ENCODE data around the gene FMN2. TPM values are rescaled to one million over a fixed set of nuclear protein-coding genes. Genes with fewer than 3 reads are reported as not detected.

FMN2 gene
- total RNA-seq, 2 experiments from 2014 or later: not detected

DNA sequence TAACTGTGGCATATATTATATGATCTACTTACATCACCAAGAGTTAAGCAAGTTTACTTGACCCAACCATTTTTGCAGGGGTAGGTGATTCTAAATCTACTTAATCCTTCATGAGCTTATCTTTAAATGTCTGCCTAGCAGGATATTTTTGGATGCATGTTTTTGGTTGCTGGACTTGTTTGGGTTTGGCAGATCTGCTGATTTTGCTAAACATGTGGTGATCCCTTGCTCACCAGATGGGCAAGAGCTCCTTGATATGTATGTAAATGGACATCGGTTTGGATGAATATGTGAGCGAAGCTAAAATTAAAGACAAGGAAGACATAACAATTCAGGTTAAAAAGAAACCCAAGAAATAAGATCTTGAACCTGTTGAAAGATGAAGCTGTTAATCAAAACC, 36.7 kb downstream of the FMN2 start:
- Mint-ChIP-seq H3K9me3 (no peaks in the 10 kb centered on the region), H3K27ac (no peak overlapping the region), H3K4me3 (no peak overlapping the region), H3K27me3 (no peaks in the 10 kb centered on the region), H3K4me1 (no peaks in the 10 kb centered on the region), H3K36me3 (ENCODE audit: low read depth) (no peaks in the 10 kb centered on the region)
- no peak for DNase-seq
- CTCF ChIA-PET: no interaction called here
- POLR2A ChIA-PET: no interaction called here

DNA sequence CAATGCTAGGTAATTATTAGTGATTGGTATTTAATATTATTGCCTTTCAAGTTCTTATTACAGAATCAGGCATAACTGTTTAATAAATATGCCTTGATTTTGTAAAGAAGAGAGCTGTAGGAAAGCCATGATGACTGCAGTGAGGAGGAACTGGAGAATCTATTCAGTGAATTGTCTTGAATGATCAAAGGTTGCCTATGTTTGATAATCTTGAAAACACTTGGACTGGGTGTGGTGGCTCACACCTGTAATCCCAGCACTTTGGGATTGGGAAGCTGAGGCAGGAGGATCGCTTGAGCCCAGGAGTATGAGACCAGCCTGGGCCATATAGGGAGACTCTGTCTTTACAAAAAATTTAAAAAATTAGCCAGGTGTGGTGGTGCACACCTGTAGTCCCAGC, 42.4 kb downstream of the FMN2 start:
- no peak for DNase-seq
- no peaks in the 10 kb centered on the region for H3K27me3 Mint-ChIP-seq
- no peaks in the 10 kb centered on the region for H3K9me3 Mint-ChIP-seq
- no peak overlapping the region for H3K4me3 Mint-ChIP-seq
- ChIA-PET POLR2A (no interaction called here), CTCF (no interaction called here)
- no peaks in the 10 kb centered on the region for H3K36me3 Mint-ChIP-seq (ENCODE audit: low read depth)
- H3K27ac Mint-ChIP-seq: no peak overlapping the region
- H3K4me1 Mint-ChIP-seq: no peaks in the 10 kb centered on the region

DNA sequence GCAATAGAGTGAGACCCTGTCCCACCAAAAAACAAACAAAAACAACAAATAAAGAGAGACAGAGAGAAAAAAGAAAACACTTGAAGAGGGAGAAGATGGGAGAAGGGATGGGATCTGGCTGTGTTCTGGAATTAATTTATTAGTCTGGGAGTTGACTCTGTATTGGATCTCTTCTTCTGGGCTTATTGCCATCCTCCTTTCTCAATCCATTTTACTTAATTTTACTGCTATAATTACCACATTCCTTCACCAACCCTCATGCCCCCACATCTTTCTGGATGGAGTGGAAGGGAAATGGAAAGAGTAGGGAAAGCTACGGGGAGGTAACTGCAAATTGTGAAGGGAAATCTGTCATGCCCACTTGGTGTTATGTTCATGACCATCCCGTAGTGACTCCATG, 42.9 kb downstream of the FMN2 start:
- Mint-ChIP-seq H3K4me1 (no peaks in the 10 kb centered on the region), H3K4me3 (no peak overlapping the region), H3K27me3 (peaks cover under 1% of the 10 kb centered on the region), H3K9me3 (no peaks in the 10 kb centered on the region), H3K27ac (no peak overlapping the region), H3K36me3 (ENCODE audit: low read depth) (no peaks in the 10 kb centered on the region)
- DNase-seq: no peak
- ChIA-PET POLR2A (no interaction called here), CTCF (no interaction called here)

DNA sequence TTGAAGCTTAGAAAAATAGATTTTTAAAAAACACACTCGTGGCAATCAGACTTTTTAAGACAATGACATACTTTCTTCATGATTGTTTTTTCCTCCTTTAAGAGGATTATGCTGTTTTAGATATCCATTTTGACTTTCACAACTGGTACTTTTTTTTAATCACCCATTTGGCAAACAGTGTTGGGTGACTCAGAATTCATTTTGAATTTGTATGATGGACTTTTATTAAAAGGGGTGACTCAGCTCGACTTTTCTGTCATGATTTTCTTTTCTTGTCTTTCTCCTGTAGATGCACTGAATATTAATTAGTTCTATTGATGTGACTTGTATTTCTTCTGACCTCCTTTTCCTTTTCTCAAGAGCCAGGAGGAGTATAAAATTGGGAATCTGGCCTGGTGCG, 44.7 kb downstream of the FMN2 start:
- Mint-ChIP-seq H3K27me3 (peaks cover 2% of the 10 kb centered on the region), H3K9me3 (no peaks in the 10 kb centered on the region), H3K4me3 (no peak overlapping the region), H3K36me3 (ENCODE audit: low read depth) (no peaks in the 10 kb centered on the region), H3K27ac (no peak overlapping the region), H3K4me1 (no peaks in the 10 kb centered on the region)
- ChIA-PET POLR2A (no interaction called here), CTCF (no interaction called here)
- no peak for DNase-seq

DNA sequence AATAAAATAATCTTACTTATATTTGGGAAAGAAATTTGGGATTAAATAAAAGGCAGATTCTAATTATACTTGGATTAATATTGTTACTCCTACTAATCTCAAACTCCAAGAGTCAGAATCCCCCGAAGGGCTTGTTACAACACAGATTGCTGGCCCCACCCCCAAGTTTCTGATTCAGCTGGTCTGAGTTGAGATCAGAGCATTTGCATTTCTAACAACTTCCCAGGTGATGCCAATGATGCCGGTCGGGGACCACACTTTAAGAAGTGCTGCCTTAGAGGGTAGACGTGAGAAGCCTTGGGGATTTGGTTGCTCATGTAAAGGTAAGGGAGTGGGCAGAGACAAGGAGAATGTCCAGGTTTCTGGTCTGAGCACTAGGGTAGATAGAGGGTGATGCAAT, 47.2 kb downstream of the FMN2 start:
- Mint-ChIP-seq H3K27me3 (peaks cover 2% of the 10 kb centered on the region), H3K27ac (no peak overlapping the region), H3K9me3 (no peaks in the 10 kb centered on the region), H3K4me3 (no peak overlapping the region), H3K4me1 (no peaks in the 10 kb centered on the region), H3K36me3 (ENCODE audit: low read depth) (no peaks in the 10 kb centered on the region)
- DNase-seq: no peak
- ChIA-PET POLR2A (no interaction called here), CTCF (no interaction called here)

DNA sequence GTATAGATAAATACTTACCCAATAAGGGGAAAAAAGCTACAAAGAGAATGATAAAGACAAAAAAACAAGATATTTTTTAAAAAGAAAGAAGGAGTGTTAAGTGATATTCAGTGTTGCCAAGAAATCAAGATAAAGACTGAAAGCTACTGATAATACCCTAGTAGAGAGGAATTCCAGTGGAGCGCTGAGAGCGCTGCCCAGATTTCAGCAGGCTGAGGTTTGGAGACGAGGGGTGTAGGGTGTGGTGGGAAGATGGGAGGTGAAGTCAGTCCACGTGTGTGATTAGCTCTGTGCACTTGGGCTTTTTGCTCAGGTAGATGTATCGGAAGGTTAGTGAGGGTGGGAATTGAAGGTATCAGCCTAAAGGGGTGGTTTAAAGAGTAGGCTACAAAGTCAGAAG, 47.8 kb downstream of the FMN2 start:
- no peak overlapping the region for H3K27ac Mint-ChIP-seq
- no peaks in the 10 kb centered on the region for H3K9me3 Mint-ChIP-seq
- no peak overlapping the region for H3K4me3 Mint-ChIP-seq
- H3K36me3 Mint-ChIP-seq (ENCODE audit: low read depth): no peaks in the 10 kb centered on the region
- no peak for DNase-seq
- H3K4me1 Mint-ChIP-seq: no peaks in the 10 kb centered on the region
- ChIA-PET CTCF (no interaction called here), POLR2A (no interaction called here)
- peaks cover 2% of the 10 kb centered on the region for H3K27me3 Mint-ChIP-seq

DNA sequence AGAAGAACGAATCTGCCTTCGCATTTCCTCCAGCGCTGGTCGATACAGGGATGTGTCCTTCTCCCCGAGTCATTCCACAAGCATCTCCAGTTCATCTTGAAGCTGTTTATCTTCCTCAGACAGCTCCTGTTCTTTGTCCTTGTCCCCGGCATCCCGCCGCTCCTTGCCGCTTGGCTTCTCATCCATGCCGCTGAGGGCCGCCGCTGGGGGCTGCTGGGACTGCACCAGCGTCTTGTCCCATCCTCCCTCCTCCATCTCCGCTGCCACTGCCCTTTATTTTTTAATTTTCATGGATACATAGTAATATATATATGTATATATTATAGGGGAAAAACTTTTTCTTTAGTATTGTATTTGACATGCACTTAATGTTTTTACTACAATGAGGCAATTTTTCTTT, 53.4 kb downstream of the FMN2 start:
- H3K27ac Mint-ChIP-seq: no peak overlapping the region
- H3K4me1 Mint-ChIP-seq: no peaks in the 10 kb centered on the region
- no peak overlapping the region for H3K4me3 Mint-ChIP-seq
- H3K36me3 Mint-ChIP-seq (ENCODE audit: low read depth): no peaks in the 10 kb centered on the region
- POLR2A ChIA-PET: no interaction called here
- DNase-seq: no peak
- CTCF ChIA-PET: no interaction called here
- H3K9me3 Mint-ChIP-seq: no peaks in the 10 kb centered on the region
- no peaks in the 10 kb centered on the region for H3K27me3 Mint-ChIP-seq

DNA sequence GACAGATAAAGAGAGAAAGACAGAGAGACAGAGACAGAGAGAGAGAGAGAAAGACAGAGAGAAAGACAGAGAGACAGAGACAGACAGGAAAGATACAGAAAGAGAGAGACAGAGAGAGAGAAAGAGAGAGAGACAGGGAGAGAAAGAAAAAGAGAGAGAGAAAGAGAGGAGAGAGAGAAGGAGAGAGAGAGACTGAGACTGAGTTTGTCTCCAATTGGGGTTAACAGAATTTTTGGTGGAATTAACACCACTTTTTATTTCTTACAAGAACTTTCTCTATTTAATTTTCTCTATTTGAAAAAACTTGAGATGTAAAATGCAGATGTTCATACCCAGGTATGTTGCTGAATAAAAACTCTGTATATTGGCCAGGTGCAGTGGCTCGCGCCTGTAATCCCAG, 56.6 kb downstream of the FMN2 start:
- ChIA-PET POLR2A (no interaction called here), CTCF (no interaction called here)
- no peaks in the 10 kb centered on the region for H3K9me3 Mint-ChIP-seq

DNA sequence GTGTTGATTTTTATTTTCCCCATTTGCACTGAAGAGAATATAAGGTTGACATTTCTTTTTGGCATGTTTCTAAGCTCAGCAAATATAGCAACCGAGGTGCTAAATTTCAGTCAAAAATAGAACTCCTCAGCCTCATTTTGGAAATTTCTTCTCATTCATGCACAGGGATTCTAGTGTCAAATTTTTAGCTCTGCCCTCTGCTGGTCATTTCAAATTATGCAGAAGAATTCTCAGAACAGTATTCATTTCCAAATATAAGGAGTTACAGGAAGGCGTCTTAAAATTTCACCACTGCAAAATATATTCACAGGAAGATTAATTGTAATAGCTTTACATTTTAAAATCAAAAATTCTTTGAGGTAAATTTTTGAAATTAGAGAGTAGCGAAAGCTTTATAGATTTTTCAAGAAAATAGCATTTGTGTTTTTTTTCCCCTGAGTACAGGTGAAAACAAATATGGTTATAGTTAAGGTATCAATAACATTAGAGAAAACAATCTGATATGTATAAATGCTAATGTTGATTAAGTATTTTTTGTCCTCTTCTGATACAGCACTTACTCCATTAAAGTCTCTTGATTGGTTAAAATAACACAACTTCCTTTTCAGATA, 57.9 kb downstream of the FMN2 start:
- H3K4me1 Mint-ChIP-seq: no peaks in the 10 kb centered on the region
- peak; percentile 6 for DNase-seq
- no peaks in the 10 kb centered on the region for H3K9me3 Mint-ChIP-seq
- no peaks in the 10 kb centered on the region for H3K36me3 Mint-ChIP-seq (ENCODE audit: low read depth)
- POLR2A ChIA-PET: no interaction called here
- H3K27ac Mint-ChIP-seq: no peak overlapping the region
- H3K4me3 Mint-ChIP-seq: no peak overlapping the region
- CTCF ChIA-PET: no interaction called here
- H3K27me3 Mint-ChIP-seq: no peaks in the 10 kb centered on the region

More for the DNA sequence above, 56.6 kb downstream of the FMN2 start:
- no peak overlapping the region for H3K27ac Mint-ChIP-seq
- DNase-seq: no peak
- H3K27me3 Mint-ChIP-seq: no peaks in the 10 kb centered on the region
- no peaks in the 10 kb centered on the region for H3K4me1 Mint-ChIP-seq
- no peak overlapping the region for H3K4me3 Mint-ChIP-seq
- no peaks in the 10 kb centered on the region for H3K36me3 Mint-ChIP-seq (ENCODE audit: low read depth)

DNA sequence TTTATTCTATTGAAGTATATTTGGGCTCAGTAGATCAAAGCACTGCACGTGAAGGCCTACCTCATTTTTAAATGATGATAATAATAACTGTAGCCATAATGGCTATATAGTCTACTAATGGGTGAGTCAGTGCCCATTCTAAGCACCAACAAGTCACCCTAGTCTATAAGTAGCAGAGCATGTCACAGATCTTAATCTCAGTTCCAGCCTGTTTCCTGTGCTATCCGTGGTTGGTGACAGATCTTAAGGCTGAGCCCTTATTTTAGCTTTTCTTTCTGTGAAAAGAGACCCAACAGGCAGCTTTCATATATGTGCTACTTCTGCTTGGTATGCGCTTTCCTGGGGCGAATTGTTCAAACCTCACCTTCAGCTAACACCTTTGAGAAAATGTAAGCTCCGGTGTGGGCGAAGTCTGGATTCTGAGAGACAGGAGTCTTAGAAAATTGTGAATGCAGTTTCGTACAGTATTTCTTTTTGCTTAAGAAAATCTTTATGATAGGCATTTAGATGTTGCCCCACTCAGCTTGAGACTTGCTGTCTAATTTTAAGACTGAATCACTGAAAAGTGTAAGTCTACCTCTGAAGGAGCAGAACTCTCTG, 59.6 kb downstream of the FMN2 start:
- no peak for DNase-seq

DNA sequence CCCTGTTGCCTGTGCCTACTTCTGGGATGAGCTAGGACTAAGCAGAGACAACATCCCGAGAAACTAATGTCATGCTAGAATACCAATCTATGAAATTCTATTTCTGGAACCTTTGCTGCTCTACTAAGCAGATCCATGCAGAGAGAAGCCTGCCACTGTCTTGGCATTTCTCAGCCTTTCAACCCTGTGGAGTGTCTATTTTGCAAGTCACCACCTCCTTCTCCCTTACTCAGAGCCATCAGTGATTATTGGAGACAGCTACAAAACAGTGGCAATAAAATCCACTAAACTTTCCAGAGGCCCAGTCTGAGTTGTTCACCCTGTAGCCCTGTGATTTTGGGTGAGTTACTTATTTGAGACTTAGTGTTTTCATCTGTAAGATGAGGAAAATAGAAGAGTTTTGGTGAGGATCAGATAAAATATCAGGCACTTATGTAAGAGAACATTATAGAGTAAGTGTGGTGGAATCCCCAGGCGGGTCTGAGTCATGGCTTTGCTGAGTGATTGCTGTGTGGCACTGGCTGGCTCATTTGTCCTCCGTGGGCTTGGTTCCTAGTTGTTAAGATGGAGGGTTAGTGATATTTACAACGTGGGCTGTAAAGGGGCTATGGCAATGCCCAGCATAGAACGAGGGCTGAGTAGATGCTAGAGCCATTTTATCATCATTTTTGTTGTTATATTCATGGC, 61.1 kb downstream of the FMN2 start:
- POLR2A ChIA-PET: no interaction called here
- Mint-ChIP-seq H3K4me3 (no peak overlapping the region), H3K27me3 (no peaks in the 10 kb centered on the region), H3K27ac (no peak overlapping the region), H3K36me3 (ENCODE audit: low read depth) (no peaks in the 10 kb centered on the region), H3K9me3 (no peaks in the 10 kb centered on the region), H3K4me1 (no peaks in the 10 kb centered on the region)
- DNase-seq: no peak
- CTCF ChIA-PET: interaction anchor here (0.6 kb wide), 1 partner anchor 515 kb away, joined by 5 read pairs; no protein-coding TSS in a partner anchor

More for the DNA sequence above, 59.6 kb downstream of the FMN2 start:
- Mint-ChIP-seq H3K4me1 (no peaks in the 10 kb centered on the region), H3K36me3 (ENCODE audit: low read depth) (no peaks in the 10 kb centered on the region), H3K27ac (no peak overlapping the region), H3K9me3 (no peaks in the 10 kb centered on the region), H3K4me3 (no peak overlapping the region), H3K27me3 (no peaks in the 10 kb centered on the region)
- CTCF ChIA-PET: interaction anchor here (0.7 kb wide), 1 partner anchor 648 kb away, joined by 3 read pairs; no protein-coding TSS in a partner anchor
- POLR2A ChIA-PET: no interaction called here

DNA sequence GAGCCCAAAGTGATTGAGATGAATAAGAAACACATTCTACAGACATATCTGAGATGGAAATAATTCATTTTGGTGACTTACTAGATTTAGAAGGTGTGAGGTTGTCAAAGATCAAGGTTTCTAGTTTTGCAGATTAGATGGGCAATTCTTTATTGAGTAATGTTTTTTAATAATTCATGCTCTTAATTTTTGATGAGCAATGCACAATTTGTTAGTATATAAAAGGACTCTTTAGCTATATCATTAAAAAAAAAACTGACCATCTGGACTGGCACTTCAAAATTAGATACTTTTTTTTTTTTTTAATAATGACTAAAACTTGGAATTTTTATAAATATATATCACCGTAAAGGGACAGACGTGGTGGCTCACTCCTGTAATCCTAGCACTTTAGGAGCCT, 63.9 kb downstream of the FMN2 start:
- no peak for DNase-seq
- CTCF ChIA-PET: no interaction called here
- Mint-ChIP-seq H3K27me3 (no peaks in the 10 kb centered on the region), H3K9me3 (no peaks in the 10 kb centered on the region), H3K36me3 (ENCODE audit: low read depth) (no peaks in the 10 kb centered on the region), H3K4me3 (no peak overlapping the region), H3K4me1 (no peaks in the 10 kb centered on the region), H3K27ac (no peak overlapping the region)
- POLR2A ChIA-PET: no interaction called here

DNA sequence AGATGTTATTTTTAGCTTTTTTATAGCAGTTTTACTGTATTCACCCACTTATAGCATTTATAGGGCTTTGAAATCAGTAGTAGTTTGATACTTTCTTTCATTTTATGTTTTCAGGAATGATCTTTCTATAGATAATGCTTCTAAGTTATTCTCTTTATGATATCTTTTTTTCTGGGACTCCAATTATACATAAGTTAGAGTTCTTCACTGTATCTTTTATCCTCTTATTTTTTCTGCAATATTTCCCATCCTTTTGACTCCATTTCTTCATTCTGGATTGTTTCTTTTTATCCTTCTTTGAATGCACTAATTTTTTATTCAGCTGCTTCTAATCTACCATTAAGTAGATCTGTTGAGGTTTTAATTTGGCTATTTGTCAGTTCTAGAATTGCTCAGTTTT, 73.1 kb downstream of the FMN2 start:
- Mint-ChIP-seq H3K4me3 (no peak overlapping the region), H3K4me1 (no peaks in the 10 kb centered on the region), H3K27me3 (no peaks in the 10 kb centered on the region), H3K9me3 (no peaks in the 10 kb centered on the region), H3K27ac (no peak overlapping the region), H3K36me3 (ENCODE audit: low read depth) (no peaks in the 10 kb centered on the region)
- ChIA-PET POLR2A (no interaction called here), CTCF (no interaction called here)
- DNase-seq: no peak

DNA sequence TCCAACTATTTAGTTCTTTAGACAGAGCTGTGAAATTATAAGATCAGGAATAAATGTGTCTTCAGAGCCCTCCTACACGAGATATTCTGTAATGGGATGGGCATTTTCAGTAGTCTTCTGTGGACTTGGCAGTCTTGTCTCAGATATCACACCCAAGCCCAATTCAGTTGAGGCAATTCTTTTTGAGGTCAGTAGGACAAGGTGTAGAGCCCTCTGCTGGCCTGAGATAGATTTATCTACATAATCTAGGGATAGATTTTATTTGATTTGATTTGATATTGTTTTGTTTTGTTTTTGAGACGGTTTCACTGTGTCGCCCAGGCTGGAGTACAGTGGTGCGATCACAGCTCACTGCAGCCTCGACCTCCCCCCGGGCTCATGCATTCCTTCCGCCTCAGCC, 77.5 kb downstream of the FMN2 start:
- no peaks in the 10 kb centered on the region for H3K36me3 Mint-ChIP-seq (ENCODE audit: low read depth)
- no peak overlapping the region for H3K4me3 Mint-ChIP-seq
- H3K27me3 Mint-ChIP-seq: no peaks in the 10 kb centered on the region
- ChIA-PET POLR2A (no interaction called here), CTCF (no interaction called here)
- H3K4me1 Mint-ChIP-seq: no peaks in the 10 kb centered on the region
- DNase-seq: no peak
- H3K9me3 Mint-ChIP-seq: no peaks in the 10 kb centered on the region
- H3K27ac Mint-ChIP-seq: no peak overlapping the region

Measured in activated CD4-positive, alpha-beta T cell treated with anti-CD3 and anti-CD28 coated beads, Interleukin-2, amount 10 ng/mL, durations not matched to agents 7 days and 5 days (primary cell).